Large intestine (tissue), 12 donors: ENCODE data around the gene ANKRD1. TPM values are rescaled to one million over a fixed set of nuclear protein-coding genes. Genes with fewer than 3 reads are reported as not detected.

Source experiments
- DNase-seq, 2 donors: peaks; one replicate each; pipeline versions ENCODE4 v3.0.0 to v3.0.0-alpha.2; 2013
- H3K27ac ChIP-seq: one replicate; pipeline ENCODE4 v1.5.1; 2013; ENCODE audit warnings: low read length
- H3K27me3 ChIP-seq: 2 replicates; pipeline ENCODE4 v1.6.1; 2013; ENCODE audit warnings: low read length; ENCODE audit not compliant: control insufficient read depth, insufficient read depth
- H3K36me3 ChIP-seq: 2 replicates; pipeline ENCODE4 v1.6.1; 2013; ENCODE audit warnings: low read length; ENCODE audit not compliant: control insufficient read depth, insufficient read depth
- H3K4me1 ChIP-seq: one replicate; pipeline ENCODE4 v1.6.1; 2013; ENCODE audit warnings: low read length; ENCODE audit not compliant: control insufficient read depth, insufficient read depth
- H3K4me3 ChIP-seq: one replicate; pipeline ENCODE4 v1.5.1; 2013; ENCODE audit warnings: low read length
- H3K9me3 ChIP-seq: one replicate; pipeline ENCODE4 v1.6.1; 2013; ENCODE audit warnings: mild to moderate bottlenecking, low read depth, low read length, moderate library complexity; ENCODE audit not compliant: control insufficient read depth
- WGBS: methylation state at CpG from one replicate; pipeline ENCODE4 v1.1.5; 2013; ENCODE audit warnings: low lambda C conversion rate; ENCODE audit not compliant: insufficient coverage; 5-methylcytosine and 5-hydroxymethylcytosine counted together
- long read RNA-seq, 11 donors: transcript quantifications; one replicate each; lab custom pipeline, GENCODE V29; 2026
- polyA plus RNA-seq: library from polyadenylated mRNA; unstranded; fragments of 120-200 nt; gene quantifications from one replicate; pipeline ENCODE4 v1.2.1, GENCODE V29; 2013

ANKRD1 gene
- 0.06 TPM for polyA plus RNA-seq
- long read RNA-seq, donor 1: 0 reads
- long read RNA-seq, donor 2: 0 reads
- long read RNA-seq, donor 3: 0 reads
- long read RNA-seq, donor 4: 0 reads
- long read RNA-seq, donor 5: 0 reads
- long read RNA-seq, donor 6: 0 reads
- long read RNA-seq, donor 7: 0 reads
- long read RNA-seq, donor 8: 0 reads
- long read RNA-seq, donor 9: 0 reads
- long read RNA-seq, donor 10: 0 reads
- long read RNA-seq, donor 11: 0 reads

DNA sequence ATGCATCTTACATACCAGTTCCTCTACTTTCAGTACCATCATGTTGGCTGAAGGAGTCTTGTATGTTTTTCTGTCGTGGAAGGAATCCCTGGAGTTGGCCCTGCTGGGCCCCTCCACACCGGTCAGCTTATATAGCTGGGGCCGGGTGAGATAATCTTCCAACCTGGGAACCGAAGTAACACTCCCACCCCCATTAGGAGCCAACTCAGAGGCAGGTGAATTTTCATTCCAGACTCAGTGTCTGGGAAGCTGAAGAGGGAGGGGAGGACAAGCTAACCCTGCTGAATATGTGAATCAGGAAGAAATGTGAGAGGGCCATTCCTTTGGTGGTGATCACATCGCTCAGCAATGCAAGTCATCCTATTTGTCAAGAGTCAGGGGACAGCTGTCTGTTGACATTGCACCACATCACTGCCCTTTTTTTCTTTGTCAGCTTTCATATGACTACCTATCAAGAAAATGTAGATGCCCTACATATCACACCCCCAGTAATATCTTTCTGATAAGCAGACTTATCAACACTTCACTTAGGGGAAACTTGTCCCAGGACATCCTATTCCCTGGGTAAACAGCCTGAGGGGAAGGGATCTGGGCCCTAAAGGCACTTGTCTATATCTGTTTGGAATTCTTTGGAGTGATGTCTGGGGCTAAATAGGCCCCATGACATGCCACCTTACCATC lies at the start of gene ANKRD1:
Gene ANKRD1 (minus strand): TSS at position 102 of the 681 bp plus-strand sequence. CDS start 60 bp downstream, at position 42.
- Histone ChIP-seq H3K9me3 (no peaks in the 10 kb centered on the region), H3K27me3 (peaks cover 6% of the 10 kb centered on the region), H3K4me1 (no peaks in the 10 kb centered on the region), H3K36me3 (no peaks in the 10 kb centered on the region), H3K27ac (no peak within 1 kb of the TSS), H3K4me3 (no peak within 1 kb of the TSS)
- DNase-seq: peak; percentile 24 to 27
- no CpG with 5 or more reads among the region's 5 CpGs for WGBS

DNA sequence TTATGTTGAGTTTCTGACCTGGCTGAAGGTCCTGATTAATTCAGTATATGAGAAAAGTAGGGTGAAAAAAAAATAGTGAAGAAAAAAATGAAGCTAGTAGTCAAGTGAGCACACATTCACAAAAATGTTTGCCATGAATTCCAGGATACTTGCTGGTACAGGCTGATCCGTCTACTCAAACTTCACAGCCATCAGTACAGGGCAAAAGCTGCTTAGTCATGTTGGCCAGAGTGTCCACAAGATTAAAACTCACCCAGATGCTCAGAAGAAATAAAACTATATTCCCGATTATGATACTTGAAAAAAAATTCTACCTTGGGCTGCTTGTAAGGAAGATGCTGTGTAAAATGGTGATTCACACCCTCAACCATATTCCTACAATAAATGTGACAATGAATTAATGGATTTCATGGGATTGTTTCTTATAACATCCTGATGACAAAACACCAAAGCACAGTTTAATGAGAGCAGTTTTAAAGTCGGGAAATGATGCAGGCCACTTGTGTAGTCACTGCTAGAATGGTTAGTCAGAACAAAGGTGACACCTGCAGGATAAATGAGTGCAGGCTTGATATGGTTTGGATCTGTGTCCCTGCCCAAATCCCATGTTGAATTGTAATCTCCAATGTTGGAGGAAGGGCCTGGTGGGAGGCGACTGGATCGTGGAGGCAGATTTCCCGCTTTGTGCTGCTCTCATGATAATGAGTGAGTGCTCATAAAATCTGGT lies 49.2 kb upstream of the ANKRD1 start:
- WGBS: no CpG with 5 or more reads among the region's 6 CpGs

DNA sequence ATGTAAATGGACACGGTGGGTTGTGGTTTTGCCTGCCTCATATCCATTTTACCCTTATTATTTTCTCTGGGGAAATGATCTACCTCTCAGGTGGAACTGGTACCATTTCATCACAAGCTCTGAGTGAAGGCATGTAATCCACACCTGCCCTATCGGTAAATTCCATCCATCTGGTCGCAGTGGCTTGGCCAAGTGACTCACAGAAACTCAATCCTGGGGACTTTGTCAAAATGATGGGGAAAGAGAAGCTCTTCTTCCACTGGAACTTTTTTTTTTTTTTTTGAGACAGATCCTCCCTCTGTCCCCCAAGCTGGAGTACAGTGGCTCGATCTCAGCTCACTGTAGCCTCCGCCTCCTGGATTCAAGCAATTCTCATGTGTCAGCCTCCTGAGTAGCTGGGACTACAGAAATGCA lies 48.2 kb upstream of the ANKRD1 start:
- H3K27ac ChIP-seq: no peak overlapping the region
- no peak overlapping the region for H3K4me3 ChIP-seq
- H3K36me3 ChIP-seq: no peaks in the 10 kb centered on the region
- H3K9me3 ChIP-seq: no peaks in the 10 kb centered on the region
- H3K4me1 ChIP-seq: no peaks in the 10 kb centered on the region
- peaks cover 2% of the 10 kb centered on the region for H3K27me3 ChIP-seq
- DNase-seq: no peak
- WGBS: no CpG with 5 or more reads among the region's 5 CpGs

More for the DNA sequence above, 49.2 kb upstream of the ANKRD1 start:
- no peak overlapping the region for H3K4me3 ChIP-seq
- no peak overlapping the region for H3K27ac ChIP-seq
- H3K36me3 ChIP-seq: no peaks in the 10 kb centered on the region
- H3K27me3 ChIP-seq: peaks cover 2% of the 10 kb centered on the region
- no peak for DNase-seq
- H3K9me3 ChIP-seq: peaks cover 3% of the 10 kb centered on the region
- H3K4me1 ChIP-seq: no peaks in the 10 kb centered on the region

DNA sequence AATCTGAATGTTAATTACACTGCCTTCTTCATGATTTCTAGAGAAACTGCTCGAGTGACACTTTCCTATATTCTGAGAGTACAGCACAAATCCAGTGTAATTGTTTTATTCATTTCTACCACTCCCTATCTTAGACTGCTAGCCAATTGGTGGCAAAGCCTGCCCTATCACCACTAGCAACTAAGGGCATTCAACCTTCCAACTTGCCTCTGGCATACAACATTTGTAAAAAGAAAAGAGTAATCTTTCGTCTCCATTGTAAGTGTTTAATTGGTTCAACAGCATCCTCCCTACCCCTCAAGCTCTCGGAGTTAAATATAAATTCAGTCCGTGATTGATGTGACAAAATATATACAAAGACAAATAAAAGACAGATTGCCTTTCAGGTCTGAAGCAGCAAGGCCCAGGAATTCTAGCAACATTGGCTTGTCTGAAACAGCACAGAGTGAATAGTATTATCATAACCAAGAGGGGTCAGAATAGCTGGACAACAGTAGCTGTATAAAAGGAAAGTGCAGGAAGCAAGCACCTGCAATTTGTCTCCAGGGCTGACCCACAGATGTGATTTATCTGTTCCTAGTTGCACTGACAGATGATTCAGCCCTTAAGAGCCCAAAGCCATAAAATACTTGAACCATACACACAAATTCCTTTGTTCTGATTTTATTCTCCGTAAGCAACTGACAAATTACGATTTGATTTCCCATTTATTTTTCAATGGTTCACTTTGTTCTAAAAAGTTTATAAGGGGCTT lies 47.6 kb upstream of the ANKRD1 start:
- Histone ChIP-seq H3K4me3 (no peak overlapping the region), H3K9me3 (no peaks in the 10 kb centered on the region)
- 20% methylated on average over 2 of the region's 6 CpGs for WGBS

DNA sequence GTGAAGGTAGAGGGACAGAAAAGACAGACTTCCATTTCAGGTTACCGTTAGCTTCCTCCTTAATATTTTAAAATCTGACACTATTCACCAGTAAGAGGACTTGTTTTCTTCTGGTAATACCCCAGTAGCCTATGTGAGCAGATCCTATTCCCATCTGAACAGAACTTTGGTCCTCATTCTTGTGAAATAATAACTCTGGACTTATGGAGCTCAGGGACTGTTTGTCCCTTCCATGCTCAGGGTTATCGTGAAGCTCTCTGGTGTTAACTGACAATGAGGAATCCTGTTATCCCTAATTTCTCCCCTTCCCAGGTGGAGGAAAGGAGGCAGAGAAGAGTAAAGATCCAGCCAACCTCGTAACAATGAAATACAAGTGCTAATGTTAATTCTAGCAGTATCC lies 47.0 kb upstream of the ANKRD1 start:
- Histone ChIP-seq H3K27ac (no peak overlapping the region), H3K36me3 (no peaks in the 10 kb centered on the region), H3K4me1 (no peaks in the 10 kb centered on the region), H3K4me3 (no peak overlapping the region), H3K27me3 (peaks cover 2% of the 10 kb centered on the region), H3K9me3 (no peaks in the 10 kb centered on the region)
- 100% methylated on average over 1 of the region's 3 CpGs for WGBS
- DNase-seq: no peak

More for the DNA sequence above, 47.6 kb upstream of the ANKRD1 start:
- peaks cover 2% of the 10 kb centered on the region for H3K27me3 ChIP-seq
- no peaks in the 10 kb centered on the region for H3K36me3 ChIP-seq
- no peaks in the 10 kb centered on the region for H3K4me1 ChIP-seq
- no peak for DNase-seq
- H3K27ac ChIP-seq: no peak overlapping the region

DNA sequence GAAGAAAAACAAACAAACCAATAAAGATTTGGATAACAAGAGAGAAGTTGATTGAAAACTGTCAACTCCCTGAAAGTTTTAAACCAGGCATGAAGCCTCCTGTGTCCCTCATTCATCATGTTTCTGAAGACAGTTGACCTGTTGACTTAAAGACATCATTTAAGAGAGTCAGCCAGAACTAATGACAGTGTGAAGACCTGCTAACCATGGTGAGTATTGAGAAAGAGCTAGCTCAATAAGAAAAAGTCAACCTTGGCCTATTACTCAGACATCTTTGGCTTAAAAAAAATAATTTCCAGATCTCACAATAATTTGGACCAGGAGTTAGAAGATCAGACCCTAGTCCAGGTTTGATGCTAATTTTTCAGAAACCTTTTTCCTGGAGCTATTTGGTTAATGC lies 45.3 kb upstream of the ANKRD1 start:
- Histone ChIP-seq H3K27ac (no peak overlapping the region), H3K36me3 (no peaks in the 10 kb centered on the region), H3K4me3 (no peak overlapping the region), H3K4me1 (no peaks in the 10 kb centered on the region), H3K27me3 (peaks cover 2% of the 10 kb centered on the region), H3K9me3 (no peaks in the 10 kb centered on the region)
- no peak for DNase-seq

DNA sequence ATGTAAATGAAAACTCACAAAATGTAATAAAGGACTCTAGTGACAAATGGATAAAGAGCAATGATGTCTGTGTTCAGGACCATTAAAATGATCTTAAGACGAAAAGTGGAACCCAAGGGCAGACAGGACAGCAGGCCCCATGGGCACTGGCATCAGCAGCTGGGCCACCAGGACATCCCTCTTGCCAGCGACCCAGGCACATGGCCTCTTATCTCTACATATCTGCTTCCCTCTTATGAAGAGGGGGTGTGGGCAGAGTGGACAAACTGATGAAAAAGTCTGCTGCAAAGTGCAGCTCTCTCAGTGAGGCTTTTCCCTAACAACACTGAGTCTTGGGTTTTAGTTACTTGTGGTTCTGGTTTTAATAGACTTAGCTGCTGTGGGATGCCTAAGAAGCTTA lies 44.8 kb upstream of the ANKRD1 start:
- no peak for DNase-seq
- no peak overlapping the region for H3K4me3 ChIP-seq
- no CpG with 5 or more reads among the region's 2 CpGs for WGBS
- no peaks in the 10 kb centered on the region for H3K9me3 ChIP-seq
- no peaks in the 10 kb centered on the region for H3K4me1 ChIP-seq
- H3K27me3 ChIP-seq: peaks cover 2% of the 10 kb centered on the region
- H3K27ac ChIP-seq: no peak overlapping the region
- H3K36me3 ChIP-seq: no peaks in the 10 kb centered on the region

DNA sequence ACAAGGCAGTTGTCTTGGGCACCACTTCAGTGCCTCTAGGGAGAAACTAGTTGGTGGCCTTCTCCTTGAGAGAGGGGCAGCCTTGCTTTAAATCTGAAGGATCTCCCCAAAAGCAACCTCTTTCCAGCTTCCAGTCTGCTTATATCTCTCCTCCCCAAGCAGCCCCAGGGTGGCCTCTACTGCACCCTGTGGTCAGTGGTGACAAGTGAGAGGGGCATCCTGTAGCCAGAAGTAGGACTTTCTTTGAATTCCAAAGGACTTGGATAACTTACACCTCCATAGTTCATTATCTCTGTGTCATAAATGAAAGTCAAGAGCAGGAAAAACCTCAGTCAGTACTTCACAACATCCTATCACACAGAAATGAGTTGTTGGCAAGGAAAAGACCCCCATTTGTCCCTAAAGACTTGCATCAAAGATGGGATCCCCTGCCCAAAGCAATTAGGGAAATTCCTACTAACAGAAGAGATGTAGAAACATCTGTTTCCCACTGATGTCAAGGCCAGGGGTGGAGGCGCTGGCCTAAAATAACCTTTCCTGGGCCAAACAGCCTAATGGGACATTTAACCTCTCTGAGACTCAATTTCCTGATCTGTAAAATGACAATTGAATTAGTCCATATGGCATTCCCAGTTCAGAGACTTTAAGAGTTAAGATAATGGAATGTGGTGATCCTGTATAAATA lies 44.0 kb upstream of the ANKRD1 start:
- Histone ChIP-seq H3K4me3 (no peak overlapping the region), H3K36me3 (no peaks in the 10 kb centered on the region), H3K9me3 (no peaks in the 10 kb centered on the region), H3K4me1 (no peaks in the 10 kb centered on the region), H3K27me3 (peaks cover 2% of the 10 kb centered on the region), H3K27ac (no peak overlapping the region)
- no peak for DNase-seq
- WGBS: no CpG with 5 or more reads among the region's 1 CpG

DNA sequence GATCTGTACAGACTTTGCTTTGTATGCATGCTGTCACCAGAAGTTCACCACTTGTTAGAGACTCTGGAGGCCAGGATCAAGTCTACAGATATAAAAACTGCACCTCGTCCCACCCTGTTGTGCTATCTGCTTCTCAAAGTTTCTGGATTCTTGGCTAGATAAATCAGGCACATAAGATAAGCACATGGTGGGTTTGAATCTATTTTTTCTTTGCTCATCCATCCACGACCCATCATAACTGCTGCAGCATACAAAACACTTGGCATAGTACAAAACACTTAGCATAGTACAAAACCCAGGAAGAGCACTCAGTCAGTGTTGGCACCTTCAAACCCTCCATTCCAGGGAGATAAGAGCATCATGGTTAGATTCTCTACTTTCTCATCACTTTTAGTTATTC lies 42.4 kb upstream of the ANKRD1 start:
- no peaks in the 10 kb centered on the region for H3K36me3 ChIP-seq
- H3K27ac ChIP-seq: no peak overlapping the region
- H3K9me3 ChIP-seq: no peaks in the 10 kb centered on the region
- no peaks in the 10 kb centered on the region for H3K27me3 ChIP-seq
- H3K4me3 ChIP-seq: no peak overlapping the region
- WGBS: 83% methylated on average over 1 of the region's 2 CpGs
- no peaks in the 10 kb centered on the region for H3K4me1 ChIP-seq
- no peak for DNase-seq

DNA sequence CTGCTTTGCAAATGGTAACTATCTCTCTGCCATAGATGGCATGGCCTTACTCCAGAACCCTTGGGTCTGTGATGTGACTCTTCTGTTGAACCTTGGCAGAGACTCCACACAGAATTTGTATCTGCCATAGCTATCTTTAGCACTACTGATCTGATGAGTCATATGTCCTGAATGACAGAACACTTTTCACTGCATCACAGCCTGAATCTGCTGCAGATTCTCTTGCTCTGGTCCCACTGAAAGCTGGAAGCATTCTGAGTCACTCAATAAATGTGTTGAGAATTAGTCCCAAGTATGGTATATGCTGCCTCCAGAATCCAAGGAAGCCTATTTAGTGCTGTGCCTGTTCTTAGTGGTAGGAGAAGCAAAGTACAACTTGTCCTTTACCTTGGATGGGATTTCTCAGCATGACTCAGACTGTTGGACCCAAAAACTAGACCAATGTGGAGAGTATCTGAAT lies 39.5 kb upstream of the ANKRD1 start:
- H3K9me3 ChIP-seq: no peaks in the 10 kb centered on the region
- H3K27ac ChIP-seq: no peak overlapping the region
- H3K27me3 ChIP-seq: no peaks in the 10 kb centered on the region
- DNase-seq: no peak
- no peaks in the 10 kb centered on the region for H3K4me1 ChIP-seq
- no peaks in the 10 kb centered on the region for H3K36me3 ChIP-seq
- no peak overlapping the region for H3K4me3 ChIP-seq
